HepG2 (cell line): ENCODE measurements around the gene NHLRC3. TPM values are rescaled to one million over a fixed set of nuclear protein-coding genes. Genes with fewer than 3 reads are reported as not detected.

Source experiments
- ARID3A ChIP-seq: IDR thresholded peaks from 2 replicates; pipeline ENCODE4 v1.6.1; 2012; ENCODE audit warnings: low read depth, low read length, improper control_type of control experiment
- CREB1 ChIP-seq, 2 experiments: fragments of 450-650 bp in 1 of 2; IDR thresholded peaks; 2 replicates each; pipeline ENCODE4 v1.6.1; 2016 to 2017; ENCODE audit warnings: control low read depth in 1 of 2, mild to moderate bottlenecking in 1 of 2, missing compliant biosample characterization in 1 of 2, missing genetic modification characterization in 1 of 2
- DR1 ChIP-seq: sonication (generic); formaldehyde crosslinking; IDR thresholded peaks from 2 replicates; pipeline ENCODE4 v1.8.0; 2021; ENCODE audit warnings: mild to moderate bottlenecking, missing genetic modification reagents, inconsistent platforms
- HDAC2 ChIP-seq: sonication (generic); formaldehyde crosslinking; IDR thresholded peaks from 2 replicates; pipeline ENCODE4 v1.4.0; 2020; ENCODE audit warnings: missing genetic modification reagents
- IKZF4 ChIP-seq: sonication (generic); formaldehyde crosslinking; IDR thresholded peaks from 2 replicates; pipeline ENCODE4 v1.5.1; 2020; ENCODE audit warnings: borderline replicate concordance, mild to moderate bottlenecking, low read depth, missing genetic modification reagents; ENCODE audit errors: not compliant biosample characterization
- KDM5A ChIP-seq: fragments of 200-600 bp; sonication (generic); IDR thresholded peaks from 2 replicates; pipeline ENCODE4 v1.7.0; 2018; ENCODE audit warnings: antibody characterized with exemption, mild to moderate bottlenecking, low read length, borderline replicate concordance
- MEIS1 ChIP-seq: sonication (generic); formaldehyde crosslinking; IDR thresholded peaks from 2 replicates; pipeline ENCODE4 v1.9.0; 2021; ENCODE audit warnings: mild to moderate bottlenecking, missing genetic modification reagents, moderate library complexity, borderline replicate concordance
- RELA ChIP-seq: sonication (generic); formaldehyde crosslinking; IDR thresholded peaks from 2 replicates; pipeline ENCODE4 v1.4.0; 2020; ENCODE audit warnings: missing genetic modification reagents
- RFXANK ChIP-seq: IDR thresholded peaks from 2 replicates; pipeline ENCODE4 v1.6.1; 2016
- SMC3 ChIP-seq: IDR thresholded peaks from 2 replicates; pipeline ENCODE4 v1.6.1; 2011; ENCODE audit warnings: low read length, improper control_type of control experiment
- SNAI1 ChIP-seq: sonication (generic); formaldehyde crosslinking; IDR thresholded peaks from 2 replicates; pipeline ENCODE4 v1.5.0; 2020; ENCODE audit warnings: mild to moderate bottlenecking, missing genetic modification reagents, borderline replicate concordance
- TARDBP ChIP-seq: sonication (generic); formaldehyde crosslinking; IDR thresholded peaks from 2 replicates; pipeline ENCODE4 v1.8.0; 2022; ENCODE audit warnings: mild to moderate bottlenecking, missing genetic modification reagents
- TFE3 ChIP-seq: IDR thresholded peaks from 2 replicates; pipeline ENCODE4 v1.6.1; 2016
- THAP7 ChIP-seq: sonication (generic); formaldehyde crosslinking; IDR thresholded peaks from 2 replicates; pipeline ENCODE4 v1.8.1; 2023; ENCODE audit warnings: mild to moderate bottlenecking, missing genetic modification reagents
- YEATS4 ChIP-seq: sonication (generic); formaldehyde crosslinking; IDR thresholded peaks from 2 replicates; pipeline ENCODE4 v1.4.0; 2020; ENCODE audit warnings: missing genetic modification reagents, borderline replicate concordance
- ZFP37 ChIP-seq: sonication (generic); formaldehyde crosslinking; IDR thresholded peaks from 2 replicates; pipeline ENCODE4 v1.4.0; 2020; ENCODE audit warnings: missing genetic modification reagents, borderline replicate concordance
- ZNF253 ChIP-seq: sonication (generic); formaldehyde crosslinking; IDR thresholded peaks from 2 replicates; pipeline ENCODE4 v1.8.0; 2022; ENCODE audit warnings: mild to moderate bottlenecking, missing genetic modification reagents, borderline replicate concordance
- ZNF496 ChIP-seq: sonication (generic); formaldehyde crosslinking; IDR thresholded peaks from 2 replicates; pipeline ENCODE4 v1.8.1; 2023; ENCODE audit warnings: mild to moderate bottlenecking, moderate library complexity, missing genetic modification reagents; ENCODE audit not compliant: insufficient replicate concordance
- ZNF737 ChIP-seq: sonication (generic); formaldehyde crosslinking; IDR thresholded peaks from 2 replicates; pipeline ENCODE4 v1.5.0; 2020; ENCODE audit warnings: missing genetic modification reagents, mild to moderate bottlenecking, borderline replicate concordance
- ZSCAN12 ChIP-seq: sonication (generic); formaldehyde crosslinking; IDR thresholded peaks from 2 replicates; pipeline ENCODE4 v1.9.0; 2021; ENCODE audit warnings: mild to moderate bottlenecking, missing genetic modification reagents
- ZSCAN22 ChIP-seq: sonication (generic); formaldehyde crosslinking; IDR thresholded peaks from 2 replicates; pipeline ENCODE4 v1.4.0; 2020; ENCODE audit warnings: mild to moderate bottlenecking, missing genetic modification reagents
- polyA plus RNA-seq, 8 experiments: library from polyadenylated mRNA; depleted of rRNA in 3 of 8; stranded (reverse) in 7 of 8; unstranded in 1 of 8; fragments of >200 nt; fragmentation: Illumina TruSeq in 4 of 8; extraction: Trizol in 4 of 8; gene quantifications; 2 replicates each; pipeline versions ENCODE4 v1.2.1 to v1.2.3, GENCODE V29; 2011 to 2016; ENCODE audit warnings: low read depth in 4 of 8, missing spikeins in 1 of 8, mixed read lengths in 1 of 8; ENCODE audit not compliant: insufficient read depth in 1 of 8
- total RNA-seq, 5 experiments: library from RNA; depleted of rRNA; stranded (reverse); fragments of >200 nt; fragmentation: Illumina TruSeq; extraction: Trizol; gene quantifications; 2 replicates each; pipeline ENCODE4 v1.2.3, GENCODE V29; 2016; ENCODE audit warnings: low read depth in 1 of 5
- TF ChIP-seq, protein P1 (sequence below): sonication (generic); formaldehyde crosslinking; IDR thresholded peaks from 2 replicates; pipeline ENCODE4 v1.4.0; 2020; ENCODE audit warnings: low read depth, mild to moderate bottlenecking, missing genetic modification reagents
- TF ChIP-seq, protein P2 (sequence below): conservative IDR thresholded peaks from 2 replicates; pipeline ENCODE4 v1.6.1; 2018; ENCODE audit warnings: missing genetic modification reagents

Gene NHLRC3
- total and polyA plus RNA-seq, 2 of the 13 experiments (the other 11 are each of a cell fraction or from before 2014, with no cell fraction given): 19.9 to 29.8 TPM

GRCh38 chr13:39037880-39038568 is at the start of gene NHLRC3, which contains the start of gene PROSER1 (continued):
- no peak for TF ChIP-seq MEIS1 (CRISPR knock-in tag)
- TF ChIP-seq IKZF4 (CRISPR knock-in tag): peak; percentile 29
- TF ChIP-seq, protein P1, sequence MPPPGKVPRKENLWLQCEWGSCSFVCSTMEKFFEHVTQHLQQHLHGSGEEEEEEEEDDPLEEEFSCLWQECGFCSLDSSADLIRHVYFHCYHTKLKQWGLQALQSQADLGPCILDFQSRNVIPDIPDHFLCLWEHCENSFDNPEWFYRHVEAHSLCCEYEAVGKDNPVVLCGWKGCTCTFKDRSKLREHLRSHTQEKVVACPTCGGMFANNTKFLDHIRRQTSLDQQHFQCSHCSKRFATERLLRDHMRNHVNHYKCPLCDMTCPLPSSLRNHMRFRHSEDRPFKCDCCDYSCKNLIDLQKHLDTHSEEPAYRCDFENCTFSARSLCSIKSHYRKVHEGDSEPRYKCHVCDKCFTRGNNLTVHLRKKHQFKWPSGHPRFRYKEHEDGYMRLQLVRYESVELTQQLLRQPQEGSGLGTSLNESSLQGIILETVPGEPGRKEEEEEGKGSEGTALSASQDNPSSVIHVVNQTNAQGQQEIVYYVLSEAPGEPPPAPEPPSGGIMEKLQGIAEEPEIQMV: no peak; the same call in 1 of the 2 replicates
- TF ChIP-seq ARID3A: peak; percentile 79
- TF ChIP-seq TFE3 (CRISPR knock-in tag): peak; percentile 86
- TF ChIP-seq SMC3: no peak
- peak; percentile 79 for TF ChIP-seq CREB1 (IDR thresholded peaks at IDR 0.05)
- TF ChIP-seq CREB1 (CRISPR knock-in tag; IDR thresholded peaks at IDR 0.05): peak; percentile 93
- TF ChIP-seq THAP7 (CRISPR knock-in tag): no peak
- peak; percentile 80 for TF ChIP-seq YEATS4
- TF ChIP-seq RFXANK: no peak
- no peak; the same call in 1 of the 2 replicates for TF ChIP-seq HDAC2 (CRISPR knock-in tag)
- TF ChIP-seq ZSCAN12 (CRISPR knock-in tag): 0 out of 2 replicates have a peak, but pooled peaks have one; percentile 63
- TF ChIP-seq SNAI1 (CRISPR knock-in tag): peak; percentile 73; the same call in 1 of the 2 replicates
- no peak for TF ChIP-seq ZNF253
- TF ChIP-seq ZNF737 (CRISPR knock-in tag): no peak; the same call in 1 of the 2 replicates
- peak; percentile 48; the same call in 1 of the 2 replicates for TF ChIP-seq TARDBP
- peak; percentile 72; the same call in 1 of the 2 replicates for TF ChIP-seq DR1
- TF ChIP-seq, protein P2, sequence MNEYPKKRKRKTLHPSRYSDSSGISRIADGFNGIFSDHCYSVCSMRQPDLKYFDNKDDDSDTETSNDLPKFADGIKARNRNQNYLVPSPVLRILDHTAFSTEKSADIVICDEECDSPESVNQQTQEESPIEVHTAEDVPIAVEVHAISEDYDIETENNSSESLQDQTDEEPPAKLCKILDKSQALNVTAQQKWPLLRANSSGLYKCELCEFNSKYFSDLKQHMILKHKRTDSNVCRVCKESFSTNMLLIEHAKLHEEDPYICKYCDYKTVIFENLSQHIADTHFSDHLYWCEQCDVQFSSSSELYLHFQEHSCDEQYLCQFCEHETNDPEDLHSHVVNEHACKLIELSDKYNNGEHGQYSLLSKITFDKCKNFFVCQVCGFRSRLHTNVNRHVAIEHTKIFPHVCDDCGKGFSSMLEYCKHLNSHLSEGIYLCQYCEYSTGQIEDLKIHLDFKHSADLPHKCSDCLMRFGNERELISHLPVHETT (CRISPR knock-in tag): no peak
- TF ChIP-seq ZNF496 (CRISPR knock-in tag): no peak
- TF ChIP-seq ZSCAN22: no peak
- no peak for TF ChIP-seq RELA (CRISPR knock-in tag)
- TF ChIP-seq ZFP37: no peak; the same call in 1 of the 2 replicates
- peak; percentile 82; the same call in 1 of the 2 replicates for TF ChIP-seq KDM5A
